Psoas muscle (tissue), 8 donors: ENCODE data around the gene ZBTB7A. TPM values are rescaled to one million over a fixed set of nuclear protein-coding genes. Genes with fewer than 3 reads are reported as not detected.
A peak's percentile ranks its signal among the peaks of the same experiment; 100 is the strongest.

Experiments used
- ATAC-seq, 4 donors: fragments of 200-7000 bp; cut with Tn5 transposase; one replicate each; pipeline ENCODE4 v1.9.1; 2020; ENCODE audit warnings: moderate library complexity in 3 of 4, mild to moderate bottlenecking in 2 of 4
- DNase-seq, 2 donors: peaks; one replicate each; pipeline ENCODE4 v3.0.0-alpha.2; 2020
- H3K27ac ChIP-seq: fragments of 200-600 bp; one replicate; pipeline ENCODE4 v1.8.0; 2022
- H3K27me3 ChIP-seq, 3 donors: fragments of 200-600 bp in 1 of 3; one replicate each; pipeline versions ENCODE4 v1.6.1 to v1.8.0; 2013 to 2022; ENCODE audit warnings: low read length in 2 of 3, mild to moderate bottlenecking in 2 of 3, moderate library complexity in 1 of 3; ENCODE audit not compliant: insufficient read depth in 3 of 3
- H3K36me3 ChIP-seq, 2 donors: fragments of 200-600 bp in 1 of 2; one replicate each; pipeline versions ENCODE4 v1.6.1 to v1.8.0; 2013 to 2022; ENCODE audit warnings: low read depth in 1 of 2, mild to moderate bottlenecking in 1 of 2, moderate library complexity in 1 of 2; ENCODE audit not compliant: insufficient read depth in 1 of 2
- H3K4me1 ChIP-seq: fragments of 200-600 bp; one replicate; pipeline ENCODE4 v1.8.0; 2022
- H3K4me3 ChIP-seq: fragments of 200-600 bp; one replicate; pipeline ENCODE4 v1.8.0; 2022; ENCODE audit warnings: mild to moderate bottlenecking
- H3K9me3 ChIP-seq: fragments of 200-600 bp; one replicate; pipeline ENCODE4 v1.8.0; 2022
- WGBS, 3 donors: extraction: QIAGEN DNeasy Blood & Tissue Kit; methylation state at CpG; one replicate each; pipeline versions ENCODE4 v1.1.6 to v1.1.7; 2013; 5-methylcytosine and 5-hydroxymethylcytosine counted together
- intact Hi-C, 2 donors: fragments of 100-400 bp; cut with DNase I; formaldehyde crosslinking; loops; one replicate each; pipeline versions ENCODE4 v1.11.0 to v1.14.2; 2022
- long read RNA-seq, 2 donors: library from polyadenylated mRNA; unstranded; transcript quantifications; one replicate each; pipeline ENCODE4 v2.0.0, GENCODE V29; 2021
- polyA plus RNA-seq, 3 donors: library from polyadenylated mRNA; stranded (reverse); fragments of 200-250 nt; gene quantifications; one replicate each; pipeline ENCODE4 v1.2.3, GENCODE V29; 2013
- total RNA-seq, 4 donors: library from RNA; stranded (reverse); fragmentation: NEBNext Ultra II Directional in 2 of 4; extraction: Animal tissue kit (Norgen Biotek cat#: 25700) in 2 of 4; gene quantifications; one replicate each; pipeline versions ENCODE4 v1.2.1 to v1.2.4, GENCODE V29; 2021 to 2023
- TF ChIP-seq, protein P1 (sequence below): fragments of 200-600 bp; IDR thresholded peaks from one replicate; pipeline ENCODE4 v1.8.0; 2022; ENCODE audit warnings: antibody characterized with exemption
- donor health status: healthy with polysubstance abuse.
- donor health status: DM: no; HTN: no; CAD: no; lungs with moderate emphysema.
- donor health status: Bipolar disorder and iron deficiency.
- donor health status: healthy.
- donor health status: DM: yes; HTN: yes; CAD: no.
- donor health status: DM: no; HTN: no; CAD: no.
- donor health status: DM: no; HTN: no; CAD: no.
- donor health status: DM: yes; HTN: yes; CAD: no.

The ZBTB7A gene
- total RNA-seq (10 to 100 TPM; 25.7 to 55.9 (median 45.7) TPM), polyA plus RNA-seq (10 to 100 TPM; 18.5 to 20.3 (median 20.0) TPM)
- long read RNA-seq, donor 1, full-length matches to known transcripts, result 63 of 94 reads
- long read RNA-seq, donor 1, partial matches to known transcripts, result 18 of 94 reads
- long read RNA-seq, donor 1, other reads (novel, unspliced or antisense), result 13 of 94 reads
- long read RNA-seq, donor 2, full-length matches to known transcripts, result 136 of 212 reads
- long read RNA-seq, donor 2, partial matches to known transcripts, result 27 of 212 reads
- long read RNA-seq, donor 2, other reads (novel, unspliced or antisense), result 49 of 212 reads

DNA sequence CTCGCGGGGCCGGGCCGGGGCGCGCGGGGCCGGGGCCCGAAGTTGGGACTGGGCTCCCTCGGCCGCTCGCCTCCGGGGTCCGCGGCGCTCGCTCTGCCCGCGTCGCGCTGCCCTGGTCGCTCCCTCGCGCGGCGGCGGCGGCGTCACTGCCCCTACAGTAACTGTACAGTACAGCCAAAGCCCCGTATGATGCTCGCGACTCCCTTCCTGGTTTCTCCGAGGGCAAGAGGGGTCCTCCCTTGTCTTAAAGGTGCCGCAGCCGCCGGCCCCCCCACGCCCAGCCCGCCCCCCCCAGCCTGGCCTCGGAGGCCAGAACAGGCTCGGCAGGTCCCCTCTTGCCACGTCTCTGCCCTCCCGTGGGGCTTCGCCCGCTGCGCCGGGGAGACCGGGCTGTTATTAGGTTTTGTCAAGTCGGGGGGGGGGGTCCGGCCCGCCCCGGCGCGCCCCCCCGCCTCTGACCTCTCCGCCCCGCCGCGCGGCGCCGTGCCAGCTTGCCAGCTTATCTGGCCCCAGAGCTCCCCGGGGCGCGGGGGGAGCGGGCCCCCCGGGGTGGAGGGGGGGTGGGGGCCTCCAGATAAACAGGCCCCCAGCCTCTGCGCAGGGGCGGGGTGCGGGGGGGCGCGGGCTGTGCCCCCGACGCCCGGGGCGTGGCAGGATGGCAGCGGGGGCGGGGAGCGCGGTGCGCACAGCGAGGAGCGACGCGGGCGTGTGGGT is at the start of gene ZBTB7A:
Gene ZBTB7A, minus strand, starts transcription at position 218 of the 714 bp plus-strand sequence. CDS start 11,667 bp downstream, outside the sequence.
- intact Hi-C loops, result loop anchor here (5.0 kb wide), 2 partner anchors 45 to 55 kb away; partner anchors contain the start of gene MAP2K2 (in 1 of the 2)
- H3K9me3 ChIP-seq, result no peaks in the 10 kb centered on the region
- H3K27me3 ChIP-seq, result no peaks in the 10 kb centered on the region
- ATAC-seq (peak; percentile 11 to 44 (median 28)), DNase-seq (peak; percentile 86 to 91)
- H3K4me1 ChIP-seq, result peaks cover 23% of the 10 kb centered on the region
- H3K4me3 ChIP-seq, result peak within 1 kb of the TSS; percentile 87
- H3K27ac ChIP-seq, result peak within 1 kb of the TSS; percentile 86
- H3K36me3 ChIP-seq, result no peaks in the 10 kb centered on the region
- TF ChIP-seq, protein P1, sequence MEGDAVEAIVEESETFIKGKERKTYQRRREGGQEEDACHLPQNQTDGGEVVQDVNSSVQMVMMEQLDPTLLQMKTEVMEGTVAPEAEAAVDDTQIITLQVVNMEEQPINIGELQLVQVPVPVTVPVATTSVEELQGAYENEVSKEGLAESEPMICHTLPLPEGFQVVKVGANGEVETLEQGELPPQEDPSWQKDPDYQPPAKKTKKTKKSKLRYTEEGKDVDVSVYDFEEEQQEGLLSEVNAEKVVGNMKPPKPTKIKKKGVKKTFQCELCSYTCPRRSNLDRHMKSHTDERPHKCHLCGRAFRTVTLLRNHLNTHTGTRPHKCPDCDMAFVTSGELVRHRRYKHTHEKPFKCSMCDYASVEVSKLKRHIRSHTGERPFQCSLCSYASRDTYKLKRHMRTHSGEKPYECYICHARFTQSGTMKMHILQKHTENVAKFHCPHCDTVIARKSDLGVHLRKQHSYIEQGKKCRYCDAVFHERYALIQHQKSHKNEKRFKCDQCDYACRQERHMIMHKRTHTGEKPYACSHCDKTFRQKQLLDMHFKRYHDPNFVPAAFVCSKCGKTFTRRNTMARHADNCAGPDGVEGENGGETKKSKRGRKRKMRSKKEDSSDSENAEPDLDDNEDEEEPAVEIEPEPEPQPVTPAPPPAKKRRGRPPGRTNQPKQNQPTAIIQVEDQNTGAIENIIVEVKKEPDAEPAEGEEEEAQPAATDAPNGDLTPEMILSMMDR, result no peak
- 0 to 1% (median 0%) methylated on average over 26 to 85 of the region's 85 CpGs for WGBS, 3 donors

DNA sequence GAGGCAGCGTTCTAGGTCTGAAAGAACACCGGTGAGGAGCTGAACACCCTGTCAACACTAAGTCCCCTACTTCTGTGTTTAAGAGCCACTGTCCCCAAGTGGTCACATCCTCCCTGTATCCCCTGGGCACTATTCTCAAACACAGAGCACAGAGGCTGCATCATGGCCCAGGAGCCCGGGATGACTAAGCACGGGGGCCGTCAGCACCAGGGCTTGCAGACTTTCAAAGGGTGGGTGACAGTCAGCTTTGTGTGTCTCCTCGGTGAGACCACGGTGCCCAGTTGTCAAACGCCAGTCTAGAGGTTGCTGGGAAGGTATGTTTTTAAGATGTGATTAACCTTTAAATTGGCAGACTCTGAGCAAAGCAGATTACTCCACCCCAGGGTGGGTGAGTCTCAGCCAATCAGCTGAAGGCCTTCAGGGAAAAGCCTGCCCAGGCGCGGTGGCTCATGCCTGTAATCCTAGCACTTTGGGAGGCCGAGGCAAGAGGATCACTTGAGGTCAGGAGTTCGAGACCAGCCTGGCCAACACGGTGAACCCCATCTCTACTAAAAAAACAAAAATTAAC is 49.2 kb upstream of the ZBTB7A start:
- Histone ChIP-seq H3K27ac (peak overlapping the region; percentile 55), H3K9me3 (no peaks in the 10 kb centered on the region), H3K36me3 (peaks cover 0 to 77% of the 10 kb centered on the region in 2 donors), H3K4me1 (peaks cover 10% of the 10 kb centered on the region), H3K27me3 (no peaks in the 10 kb centered on the region), H3K4me3 (no peak overlapping the region)
- no peak for DNase-seq
- intact Hi-C loops, result loop anchor here in 1 of 2 donors (5.0 kb wide), 1 partner anchor 109 kb away; the partner anchor contains the start of gene PIAS4
- peak in 3 of 4 donors; percentile 10 to 40 (median 38) for ATAC-seq
- 69 to 88% (median 75%) methylated on average over 13 of the region's 13 CpGs for WGBS, 3 donors
- TF ChIP-seq, protein P1, result no peak

DNA sequence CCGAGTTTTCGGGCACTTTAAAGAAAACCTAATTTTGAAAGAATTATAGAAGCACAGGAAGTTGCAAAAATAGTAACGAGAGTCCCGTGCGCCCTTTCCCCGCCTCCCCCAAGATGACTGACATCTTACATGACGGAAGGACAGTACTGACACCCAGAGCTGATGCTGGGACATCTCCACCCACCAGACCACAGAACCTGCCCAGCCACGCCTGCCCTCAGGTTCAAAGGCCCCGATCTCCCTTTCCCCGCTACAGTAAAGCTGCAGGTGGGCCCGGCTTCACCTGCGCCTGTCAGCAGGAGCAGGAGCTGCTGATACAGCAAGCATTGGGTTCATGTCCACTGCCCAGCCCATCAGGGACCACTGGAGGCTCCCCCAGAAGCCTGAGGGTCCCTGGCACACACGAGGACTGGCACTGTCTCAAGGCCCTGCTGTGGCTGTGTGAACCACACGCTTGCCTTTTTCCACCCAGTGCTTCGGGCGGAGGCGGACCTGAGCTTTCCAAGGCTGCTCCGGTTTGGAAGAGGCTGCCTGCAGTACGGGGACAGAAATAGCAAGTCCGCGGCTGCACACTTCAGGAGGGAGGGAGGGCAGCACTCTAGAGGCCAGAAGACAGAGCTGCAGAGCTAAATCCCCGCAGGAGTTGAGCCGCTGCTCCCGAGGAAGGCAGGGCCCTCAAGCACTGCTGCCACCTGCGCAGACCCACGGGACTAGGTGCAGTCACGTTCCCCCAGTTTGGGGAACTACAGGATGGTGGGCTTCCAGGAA is 48.5 kb upstream of the ZBTB7A start:
- Histone ChIP-seq H3K27ac (peak overlapping the region; percentile 55), H3K4me3 (peak overlapping the region; percentile 1), H3K36me3 (peaks cover 0 to 84% of the 10 kb centered on the region in 2 donors), H3K27me3 (no peaks in the 10 kb centered on the region), H3K9me3 (no peaks in the 10 kb centered on the region), H3K4me1 (peaks cover 10% of the 10 kb centered on the region)
- WGBS, 3 donors, result 57 to 67% (median 61%) methylated on average over 27 of the region's 27 CpGs
- intact Hi-C loops, result loop anchor here in 1 of 2 donors (5.0 kb wide), 1 partner anchor 108 kb away; the partner anchor contains the start of gene PIAS4
- DNase-seq, result no peak
- peak; percentile 51 to 87 (median 80) for ATAC-seq
- TF ChIP-seq, protein P1, result no peak

DNA sequence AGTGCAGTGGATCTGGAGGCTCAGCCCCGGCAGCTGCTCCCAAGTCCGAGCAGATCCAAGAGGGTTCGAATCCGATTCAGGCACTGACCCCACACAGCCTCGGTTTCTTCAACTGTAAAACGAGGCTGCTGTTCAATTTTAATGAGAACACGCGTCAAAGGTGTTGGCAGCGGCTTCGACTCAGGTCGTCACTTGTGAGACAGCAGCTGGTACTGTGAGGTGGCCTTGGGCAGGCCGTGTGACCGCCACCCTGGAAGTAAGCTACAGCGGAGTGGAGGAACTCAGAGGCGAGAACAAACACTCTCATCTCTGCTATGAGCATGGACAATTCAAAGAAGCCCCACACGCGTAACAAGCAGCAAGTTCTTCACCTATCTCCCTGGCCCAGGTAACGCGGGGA is 47.5 kb upstream of the ZBTB7A start:
- Histone ChIP-seq H3K4me1 (peaks cover 10% of the 10 kb centered on the region), H3K27me3 (no peaks in the 10 kb centered on the region), H3K36me3 (peaks cover 5 to 85% of the 10 kb centered on the region in 2 donors), H3K9me3 (no peaks in the 10 kb centered on the region), H3K4me3 (no peak overlapping the region), H3K27ac (no peak overlapping the region)
- DNase-seq (no peak), ATAC-seq (no peak)
- intact Hi-C loops, result loop anchor here in 1 of 2 donors (5.0 kb wide), 1 partner anchor 47 kb away; the partner anchor contains the start of gene ZBTB7A
- TF ChIP-seq, protein P1, result no peak
- WGBS, 3 donors, result 89 to 92% (median 91%) methylated on average over 19 of the region's 19 CpGs
